ES-I3 (cell line): ENCODE data around the gene CACNA1H.

Experiments used
- H3K36me3 ChIP-seq: 2 replicates; pipeline ENCODE4 v1.6.1; 2013; ENCODE audit warnings: mild to moderate bottlenecking, low read length, control low read depth, moderate library complexity; ENCODE audit not compliant: insufficient read depth
- H3K4me1 ChIP-seq: 2 replicates; pipeline ENCODE4 v1.6.1; 2013; ENCODE audit warnings: mild to moderate bottlenecking, control low read depth, low read length; ENCODE audit not compliant: insufficient read depth
- H3K9ac ChIP-seq: 2 replicates; pipeline ENCODE4 v1.6.1; 2013; ENCODE audit warnings: low read depth, mild to moderate bottlenecking, low read length, moderate library complexity
- H3K9me3 ChIP-seq: 2 replicates; pipeline ENCODE4 v1.6.1; 2013; ENCODE audit warnings: mild to moderate bottlenecking, low read length, moderate library complexity; ENCODE audit not compliant: control insufficient read depth, insufficient read depth

The CACNA1H gene

DNA sequence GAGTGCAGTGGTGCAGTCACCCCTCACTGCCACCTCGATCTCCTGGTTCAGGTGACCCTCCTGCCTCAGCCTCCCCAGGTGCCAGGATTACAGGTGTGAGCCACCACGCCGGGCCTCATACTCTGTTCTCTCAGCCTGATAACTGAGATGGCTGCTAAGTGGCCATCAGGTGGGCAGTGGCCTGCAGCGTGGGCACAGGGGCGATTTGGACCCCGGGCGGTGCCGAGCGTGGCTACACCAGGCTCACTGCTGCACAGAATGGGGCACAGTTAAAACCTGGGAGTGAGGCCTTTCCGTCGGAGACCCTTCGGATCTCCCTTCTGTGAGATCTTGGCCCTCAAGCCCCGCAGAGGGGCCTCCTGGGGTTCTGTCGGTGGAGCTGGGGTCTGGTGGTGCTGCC lies 11.5 kb downstream of the CACNA1H start:
- no peaks in the 10 kb centered on the region for H3K9me3 ChIP-seq
- no peaks in the 10 kb centered on the region for H3K36me3 ChIP-seq
- H3K9ac ChIP-seq: no peak overlapping the region
- peaks cover 3% of the 10 kb centered on the region; the same call in 1 of the 2 replicates for H3K4me1 ChIP-seq

DNA sequence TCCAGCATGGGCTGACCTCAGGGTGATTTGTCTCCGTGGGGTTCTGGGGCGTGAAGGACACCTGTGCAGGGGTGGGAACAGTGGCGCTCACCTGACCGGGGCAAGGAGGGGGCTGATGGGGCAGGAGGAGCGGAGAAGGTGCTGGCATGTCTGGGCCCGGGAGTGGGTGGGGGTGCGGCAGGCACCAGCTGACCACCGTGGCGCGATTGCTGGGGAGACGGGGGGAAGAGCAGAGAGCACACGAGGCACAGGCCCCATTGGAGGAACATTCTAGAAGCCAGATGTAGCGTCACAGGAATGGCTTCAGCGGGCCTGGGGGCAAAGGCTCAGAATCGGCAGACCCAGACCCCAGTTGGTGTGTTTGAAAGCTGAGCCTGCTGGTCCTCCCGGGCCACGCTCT lies 12.1 kb downstream of the CACNA1H start:
- no peak overlapping the region for H3K9ac ChIP-seq
- no peaks in the 10 kb centered on the region; the same call in 1 of the 2 replicates for H3K4me1 ChIP-seq
- H3K36me3 ChIP-seq: no peaks in the 10 kb centered on the region
- H3K9me3 ChIP-seq: no peaks in the 10 kb centered on the region

DNA sequence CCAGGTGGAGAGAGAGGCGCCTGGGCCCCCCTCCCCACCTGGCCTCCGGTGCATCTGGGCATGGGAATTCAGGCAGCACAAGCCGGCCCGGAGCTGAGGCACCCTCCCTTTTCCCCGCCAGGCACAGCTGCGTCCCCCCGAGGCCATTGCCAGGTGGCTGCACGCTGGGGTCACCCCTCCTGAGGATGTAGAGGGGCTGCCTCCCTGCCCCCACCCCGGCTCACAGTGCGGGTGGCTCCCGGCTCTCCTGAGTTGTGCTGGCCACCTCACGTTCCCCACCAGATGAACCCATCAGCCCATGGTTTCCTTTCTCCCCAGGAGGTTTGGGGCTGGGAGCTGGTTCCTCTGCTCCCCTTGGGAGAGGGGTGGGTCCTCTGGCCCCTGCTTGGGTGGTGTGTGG lies 12.6 kb downstream of the CACNA1H start:
- no peaks in the 10 kb centered on the region for H3K36me3 ChIP-seq
- no peaks in the 10 kb centered on the region; the same call in 1 of the 2 replicates for H3K4me1 ChIP-seq
- no peaks in the 10 kb centered on the region for H3K9me3 ChIP-seq
- no peak overlapping the region for H3K9ac ChIP-seq

DNA sequence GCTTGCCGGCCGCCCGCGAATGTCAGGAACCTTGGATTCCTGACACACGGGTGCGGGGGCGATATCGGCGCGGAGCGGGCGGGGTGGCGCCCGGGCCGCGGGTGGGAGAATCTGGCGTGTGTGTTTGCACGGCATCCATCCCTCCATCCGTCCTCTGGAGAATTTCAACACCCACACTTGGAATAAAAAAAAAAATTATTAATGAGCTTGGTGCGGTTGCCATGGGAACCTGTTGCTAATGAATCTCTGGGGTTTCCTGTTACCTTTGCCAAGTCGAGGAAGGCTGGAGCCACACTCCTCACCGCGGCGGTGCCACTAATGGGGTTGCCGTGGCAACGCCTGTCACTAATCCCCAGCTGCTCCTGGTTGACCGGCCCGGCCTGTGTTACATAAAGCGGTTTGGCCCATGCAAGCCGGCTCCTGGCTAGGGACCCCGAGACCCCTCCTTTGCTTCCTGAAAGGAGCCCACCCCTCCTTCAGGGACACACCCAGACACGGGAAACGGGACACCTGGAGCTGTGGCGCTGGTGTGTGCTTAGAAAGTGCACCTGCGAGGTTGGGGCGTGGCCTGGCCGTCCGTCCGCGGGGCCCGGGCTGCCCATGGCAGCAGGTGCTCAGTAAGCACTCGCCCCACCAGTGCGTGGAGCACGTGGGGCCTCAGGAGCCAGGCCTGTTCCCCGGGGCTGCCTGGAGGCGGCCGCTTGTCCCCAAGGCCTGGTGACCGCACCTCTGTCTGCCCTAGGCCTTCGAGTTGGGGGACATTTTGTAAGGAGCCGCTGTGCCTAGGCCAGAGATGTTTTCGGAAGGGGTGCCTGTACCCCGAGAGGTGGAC lies 14.6 kb downstream of the CACNA1H start:
- Histone ChIP-seq H3K9ac (no peak overlapping the region), H3K4me1 (no peaks in the 10 kb centered on the region; the same call in 1 of the 2 replicates), H3K36me3 (no peaks in the 10 kb centered on the region), H3K9me3 (no peaks in the 10 kb centered on the region)

DNA sequence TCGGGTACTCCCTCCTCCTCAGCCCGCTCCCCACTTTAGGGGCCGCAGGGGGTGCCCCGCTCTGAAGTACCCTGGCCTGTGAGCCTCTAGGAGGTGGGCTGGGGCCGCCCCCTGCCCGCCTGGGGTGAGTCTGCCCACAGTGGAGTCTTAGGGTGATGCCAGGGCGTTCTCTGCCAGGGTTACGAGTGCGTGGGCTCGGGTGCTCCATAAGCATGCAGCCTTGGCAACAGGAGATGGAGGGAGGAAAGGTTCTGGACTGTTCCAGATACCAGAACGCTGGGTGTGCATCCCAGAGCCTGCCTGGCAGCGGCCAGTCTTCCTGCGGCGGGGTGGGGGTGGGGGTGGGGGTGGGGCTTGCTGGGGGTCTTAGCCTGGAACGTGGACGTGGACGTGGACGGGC lies 15.9 kb downstream of the CACNA1H start:
- H3K9me3 ChIP-seq: no peaks in the 10 kb centered on the region

DNA sequence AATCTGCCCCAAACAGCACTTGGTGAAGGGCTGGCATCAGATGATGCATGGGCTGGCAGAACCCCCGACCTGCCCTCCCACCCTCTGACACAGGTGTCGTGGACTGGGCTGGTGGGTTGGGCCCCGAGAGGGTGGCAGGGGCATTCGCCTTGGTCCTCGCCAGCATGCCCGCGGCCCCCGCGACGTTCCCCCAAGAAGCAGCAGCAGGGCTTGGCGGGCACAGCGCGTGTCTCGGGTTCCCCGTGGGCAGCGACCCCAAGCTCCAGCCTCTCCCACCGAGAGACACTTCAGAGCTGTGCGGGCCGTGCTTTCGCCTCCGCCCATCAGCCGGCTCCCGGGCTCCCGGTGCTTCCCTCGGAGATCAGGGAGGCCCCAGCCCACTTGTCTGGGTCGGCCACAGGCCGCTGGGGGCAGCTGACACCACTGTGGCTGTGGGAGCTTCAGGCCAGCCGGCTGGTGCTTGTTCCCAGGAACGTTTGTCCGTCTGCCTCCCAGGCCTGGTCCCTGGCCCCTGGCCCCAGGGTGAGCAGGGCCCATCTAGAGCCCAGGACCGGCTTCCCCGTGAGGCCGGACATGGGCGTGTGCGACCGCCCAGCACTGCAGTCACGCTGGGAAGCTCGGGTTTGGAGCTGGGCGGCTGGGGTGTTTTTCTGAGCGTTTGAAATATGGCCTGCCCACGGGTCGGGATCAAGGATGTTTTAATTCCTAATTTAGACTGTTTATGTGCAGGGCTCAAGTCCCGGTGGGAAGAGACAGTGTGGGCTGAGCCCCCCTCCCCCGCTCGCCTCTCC lies 16.6 kb downstream of the CACNA1H start:
- Histone ChIP-seq H3K4me1 (no peaks in the 10 kb centered on the region), H3K36me3 (no peaks in the 10 kb centered on the region), H3K9me3 (no peaks in the 10 kb centered on the region), H3K9ac (no peak overlapping the region)

More for the DNA sequence above, 15.9 kb downstream of the CACNA1H start:
- Histone ChIP-seq H3K4me1 (no peaks in the 10 kb centered on the region; the same call in 1 of the 2 replicates), H3K36me3 (no peaks in the 10 kb centered on the region), H3K9ac (no peak overlapping the region)

DNA sequence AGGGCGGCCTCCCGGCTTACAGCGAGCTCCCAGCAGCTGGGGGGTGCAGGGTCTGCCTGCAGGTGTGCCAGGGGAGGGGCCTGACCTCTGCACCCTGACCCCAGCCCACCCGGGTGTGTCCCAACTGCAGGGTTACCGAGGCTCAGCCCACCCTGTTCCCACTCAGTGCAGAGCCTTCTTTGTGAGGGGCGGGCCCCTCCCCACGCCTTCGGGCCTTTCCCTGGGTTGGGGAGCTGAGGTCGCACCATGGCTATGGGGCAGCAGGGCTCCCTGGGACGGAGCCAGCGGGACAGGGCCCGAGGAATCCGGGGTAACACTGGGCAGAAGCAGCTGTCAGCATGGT lies 17.1 kb downstream of the CACNA1H start:
- H3K4me1 ChIP-seq: no peaks in the 10 kb centered on the region
- H3K9ac ChIP-seq: no peak overlapping the region
- H3K9me3 ChIP-seq: no peaks in the 10 kb centered on the region
- no peaks in the 10 kb centered on the region for H3K36me3 ChIP-seq

DNA sequence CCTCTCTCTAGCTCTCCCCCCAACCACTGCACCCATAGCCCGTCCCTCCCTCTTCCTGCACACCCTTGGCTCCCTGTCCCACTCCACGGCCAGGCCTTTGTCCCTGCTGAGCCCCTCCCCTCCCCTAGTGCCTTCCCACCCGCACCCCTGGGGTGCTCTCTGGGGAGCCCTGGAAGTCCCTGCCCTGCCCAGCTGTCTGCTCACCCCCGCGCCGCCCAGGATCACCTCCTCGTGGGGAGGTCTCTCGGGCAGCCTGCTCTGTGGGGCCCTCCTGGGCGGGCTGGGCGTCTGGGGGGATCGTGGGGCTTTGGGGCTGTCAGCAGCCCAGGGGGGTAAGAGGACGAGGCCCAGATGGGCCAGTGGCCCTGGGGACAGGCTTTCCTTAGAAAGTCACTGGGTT lies 18.1 kb downstream of the CACNA1H start:
- Histone ChIP-seq H3K36me3 (no peaks in the 10 kb centered on the region), H3K4me1 (no peaks in the 10 kb centered on the region), H3K9ac (no peak overlapping the region), H3K9me3 (no peaks in the 10 kb centered on the region)

DNA sequence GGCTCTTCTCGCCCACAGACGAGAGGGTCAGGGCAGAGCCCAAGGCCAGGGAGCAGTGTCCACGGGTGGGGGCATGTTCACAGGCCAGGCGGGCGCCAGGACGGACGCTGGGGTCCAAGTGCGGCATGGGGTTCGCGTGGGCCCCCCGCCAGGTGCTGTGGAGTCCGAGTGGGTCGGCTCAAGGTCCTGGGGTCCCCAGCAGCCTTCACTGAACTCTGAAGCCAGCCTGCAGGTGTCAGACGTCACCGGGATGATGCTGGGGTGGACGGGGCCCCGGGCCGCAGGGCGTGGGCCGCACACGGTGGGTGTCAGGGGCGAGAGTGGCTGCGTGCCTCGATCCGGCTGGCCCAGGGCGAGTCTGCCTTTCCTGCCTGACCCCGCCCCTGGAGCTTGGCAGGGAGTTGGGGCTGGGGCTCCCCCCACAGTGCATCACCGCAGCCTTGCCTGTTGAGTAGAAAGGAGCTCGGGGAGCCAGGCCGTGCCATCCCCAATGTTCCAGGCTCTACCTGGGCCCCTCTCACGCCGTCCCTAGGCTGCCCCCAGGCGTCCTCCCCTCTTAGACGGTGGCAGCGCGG lies 19.0 kb downstream of the CACNA1H start:
- Histone ChIP-seq H3K9me3 (no peaks in the 10 kb centered on the region), H3K36me3 (no peaks in the 10 kb centered on the region), H3K9ac (no peak overlapping the region), H3K4me1 (no peaks in the 10 kb centered on the region)

DNA sequence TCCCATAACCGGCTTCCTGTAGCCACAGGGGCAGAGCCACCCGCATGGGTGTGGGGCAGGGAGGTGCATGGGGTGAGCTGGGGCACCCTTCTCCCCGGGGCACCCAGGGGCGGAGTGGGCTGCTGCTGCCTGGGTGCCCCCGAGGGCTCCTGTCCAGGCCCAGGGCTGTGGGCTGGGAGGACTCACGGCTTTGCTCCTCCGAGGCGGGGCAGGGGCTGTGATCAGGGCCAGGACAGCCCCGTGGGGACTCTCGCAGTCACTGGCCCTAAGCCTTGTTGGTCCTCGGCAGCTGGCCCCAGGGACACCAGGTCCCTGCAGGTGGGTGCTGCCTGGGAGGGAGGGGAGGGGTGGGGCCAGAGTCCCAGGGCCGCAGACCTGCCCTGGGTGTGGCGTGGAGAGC lies 19.7 kb downstream of the CACNA1H start:
- Histone ChIP-seq H3K9ac (no peak overlapping the region), H3K36me3 (no peaks in the 10 kb centered on the region), H3K9me3 (no peaks in the 10 kb centered on the region), H3K4me1 (no peaks in the 10 kb centered on the region)

DNA sequence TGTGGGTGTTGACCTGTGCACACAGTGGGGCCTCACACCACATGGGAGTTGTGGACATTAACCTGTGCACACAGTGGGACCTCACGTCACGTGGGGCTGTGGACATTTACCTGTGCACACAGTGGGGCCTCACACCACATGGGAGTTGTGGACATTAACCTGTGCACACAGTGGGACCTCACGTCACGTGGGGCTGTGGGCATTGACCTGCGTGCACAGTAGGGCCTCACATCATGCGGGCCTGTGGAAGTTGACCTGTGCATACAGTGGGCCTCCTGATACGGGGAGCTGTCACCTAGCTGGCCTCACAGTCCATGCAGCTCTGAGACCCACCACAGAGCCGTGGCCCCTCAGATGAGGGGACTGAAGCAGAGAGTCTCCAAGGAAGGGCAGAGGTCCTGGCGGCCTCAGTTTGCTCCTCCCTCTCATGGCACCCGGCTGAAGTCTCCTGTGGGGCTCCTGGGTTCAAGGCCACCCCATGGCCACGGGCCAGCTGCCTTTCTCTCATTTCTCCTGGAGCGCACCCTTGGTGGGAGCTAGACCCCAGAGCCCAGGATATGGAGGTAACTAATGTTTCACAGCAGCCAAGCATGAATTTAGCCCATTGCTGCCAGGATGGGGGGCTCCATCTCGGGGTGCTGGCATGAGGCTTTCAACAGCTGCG lies 21.0 kb downstream of the CACNA1H start:
- Histone ChIP-seq H3K36me3 (no peaks in the 10 kb centered on the region), H3K9ac (no peak overlapping the region), H3K9me3 (no peaks in the 10 kb centered on the region), H3K4me1 (no peaks in the 10 kb centered on the region)

DNA sequence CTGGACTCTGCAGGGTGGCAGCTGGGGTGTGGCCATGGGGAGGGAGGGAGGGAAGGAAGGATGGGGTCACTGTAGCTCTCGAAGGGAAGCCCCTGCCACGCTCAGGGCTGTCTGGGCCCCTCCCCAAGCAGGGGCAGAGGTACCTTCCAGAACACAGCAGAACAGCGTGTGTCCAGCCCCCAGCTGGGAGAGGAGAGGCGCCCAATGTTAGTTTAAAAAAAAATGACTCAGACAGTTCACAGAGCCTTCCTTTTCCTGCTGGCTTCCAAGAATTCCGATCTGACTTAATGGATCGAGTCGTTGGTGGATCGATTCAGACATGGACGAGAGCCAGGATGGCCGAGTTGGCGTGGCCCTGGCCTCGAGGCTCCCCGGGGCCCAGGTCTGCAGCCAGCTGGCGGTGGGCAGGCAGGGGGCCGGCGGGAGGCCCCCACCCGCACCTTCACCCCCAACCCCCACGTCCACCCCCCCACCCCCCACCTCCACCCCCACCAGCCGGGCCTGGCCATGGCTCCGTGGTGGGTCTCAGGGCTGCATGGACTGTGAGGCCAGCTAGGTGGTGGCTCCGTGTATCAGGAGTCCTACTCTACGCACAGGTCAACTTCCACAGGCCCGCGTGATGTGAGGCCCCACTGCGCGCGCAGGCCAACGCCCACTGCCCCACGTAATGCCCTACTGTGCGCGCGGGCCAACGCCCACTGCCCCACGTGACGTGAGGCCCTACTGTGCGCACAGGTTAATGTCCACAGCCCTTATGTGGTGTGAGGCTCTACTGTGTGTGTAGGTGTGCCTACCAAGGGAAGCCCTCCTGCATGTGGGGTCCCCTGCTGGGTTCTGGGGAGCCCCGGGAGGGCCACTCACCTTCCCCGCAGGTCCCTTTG lies 21.8 kb downstream of the CACNA1H start:
- H3K4me1 ChIP-seq: no peaks in the 10 kb centered on the region
- no peak overlapping the region for H3K9ac ChIP-seq
- no peaks in the 10 kb centered on the region for H3K9me3 ChIP-seq
- H3K36me3 ChIP-seq: no peaks in the 10 kb centered on the region

DNA sequence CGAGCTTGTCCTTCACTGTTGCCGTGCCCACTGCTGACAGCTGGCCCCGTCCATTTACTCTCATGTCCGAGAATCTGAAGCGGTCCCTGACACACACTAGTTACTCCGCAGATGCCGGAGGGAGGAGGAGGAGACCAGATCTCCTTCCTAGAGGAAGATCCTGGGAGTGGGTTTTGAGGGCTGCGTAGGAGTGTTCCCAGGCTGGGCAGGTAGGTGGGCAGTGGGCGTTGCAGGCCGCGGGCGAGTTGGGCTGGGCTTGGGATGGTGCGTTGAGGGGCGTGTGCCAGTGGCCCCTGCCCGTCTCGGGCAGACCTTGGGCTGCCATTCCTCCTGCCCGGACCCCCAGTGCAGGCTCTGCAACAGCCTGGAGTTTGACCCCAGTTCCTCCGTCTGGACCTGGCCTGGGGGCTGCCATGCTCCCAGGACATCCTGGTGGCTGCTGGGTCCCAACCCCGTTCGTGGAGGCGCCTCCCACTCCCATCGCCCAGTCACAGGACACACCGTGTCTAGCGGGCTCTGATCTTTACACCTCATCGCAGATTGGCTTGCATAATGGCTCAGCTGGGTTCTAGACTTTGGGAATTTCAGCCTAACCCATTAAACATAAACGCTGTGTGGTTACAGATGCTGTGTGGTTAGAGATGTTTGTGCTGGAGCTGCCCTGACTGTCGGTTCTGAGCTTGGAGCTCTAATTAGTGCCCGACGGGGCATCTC lies 22.8 kb downstream of the CACNA1H start:
- Histone ChIP-seq H3K36me3 (no peaks in the 10 kb centered on the region), H3K4me1 (no peaks in the 10 kb centered on the region), H3K9me3 (no peaks in the 10 kb centered on the region), H3K9ac (no peak overlapping the region)
